IPS-20b (cell line): ENCODE results near the gene ACKR3.

Source experiments
- H3K27ac ChIP-seq: one replicate; pipeline ENCODE4 v1.5.1; 2013; ENCODE audit warnings: low read length
- H3K27me3 ChIP-seq: 2 replicates; pipeline ENCODE4 v1.6.1; 2013; ENCODE audit warnings: mild to moderate bottlenecking, low read length, inconsistent platforms; ENCODE audit not compliant: insufficient read depth
- H3K36me3 ChIP-seq: 2 replicates; pipeline ENCODE4 v1.6.1; 2013; ENCODE audit warnings: low read depth, mild to moderate bottlenecking, inconsistent platforms, low read length, moderate library complexity; ENCODE audit not compliant: insufficient read depth
- H3K4me1 ChIP-seq: 2 replicates; pipeline ENCODE4 v1.6.1; 2013; ENCODE audit warnings: mild to moderate bottlenecking, control low read depth, inconsistent platforms, low read length, moderate library complexity; ENCODE audit not compliant: insufficient read depth
- H3K4me3 ChIP-seq: 2 replicates; pipeline ENCODE4 v1.5.1; 2013; ENCODE audit warnings: mild to moderate bottlenecking, low read length, inconsistent platforms
- H3K9ac ChIP-seq: 2 replicates; pipeline ENCODE4 v1.6.1; 2013; ENCODE audit warnings: low read depth, mild to moderate bottlenecking, inconsistent platforms, low read length, moderate library complexity
- H3K9me3 ChIP-seq: 2 replicates; pipeline ENCODE4 v1.6.1; 2013; ENCODE audit warnings: mild to moderate bottlenecking, low read depth, low read length, inconsistent platforms; ENCODE audit not compliant: insufficient read depth

Gene ACKR3

GRCh38 chr2:236550701-236551465, 18.7 kb upstream of the ACKR3 start:
- H3K27me3 ChIP-seq = no peaks in the 10 kb centered on the region
- no peak overlapping the region for H3K27ac ChIP-seq
- peaks cover 17% of the 10 kb centered on the region; the same call in 1 of the 2 replicates for H3K4me1 ChIP-seq
- no peak overlapping the region for H3K4me3 ChIP-seq
- H3K9ac ChIP-seq = no peak overlapping the region
- H3K36me3 ChIP-seq = no peaks in the 10 kb centered on the region
- no peaks in the 10 kb centered on the region for H3K9me3 ChIP-seq

GRCh38 chr2:236551471-236552211, 18.0 kb upstream of the ACKR3 start:
- no peak overlapping the region for H3K4me3 ChIP-seq
- H3K9ac ChIP-seq = no peak overlapping the region
- no peaks in the 10 kb centered on the region for H3K27me3 ChIP-seq
- no peak overlapping the region for H3K27ac ChIP-seq
- H3K9me3 ChIP-seq = no peaks in the 10 kb centered on the region
- peaks cover 17% of the 10 kb centered on the region; the same call in 1 of the 2 replicates for H3K4me1 ChIP-seq
- H3K36me3 ChIP-seq = no peaks in the 10 kb centered on the region

- Histone ChIP-seq H3K36me3 (no peaks in the 10 kb centered on the region), H3K9me3 (no peaks in the 10 kb centered on the region), H3K27ac (no peak overlapping the region), H3K4me1 (peaks cover 17% of the 10 kb centered on the region; the same call in 1 of the 2 replicates), H3K27me3 (no peaks in the 10 kb centered on the region), H3K4me3 (no peak overlapping the region), H3K9ac (no peak overlapping the region)
Measured at GRCh38 chr2:236552212-236552542, 17.4 kb upstream of the ACKR3 start.

- peaks cover 17% of the 10 kb centered on the region; the same call in 1 of the 2 replicates for H3K4me1 ChIP-seq
- no peaks in the 10 kb centered on the region for H3K27me3 ChIP-seq
Measured at GRCh38 chr2:236552581-236553363, 16.9 kb upstream of the ACKR3 start.

GRCh38 chr2:236553522-236553921, 16.1 kb upstream of the ACKR3 start:
- H3K4me1 ChIP-seq = peaks cover 17% of the 10 kb centered on the region; the same call in 1 of the 2 replicates
- H3K27ac ChIP-seq = no peak overlapping the region
- no peak overlapping the region for H3K9ac ChIP-seq
- H3K9me3 ChIP-seq = no peaks in the 10 kb centered on the region
- no peaks in the 10 kb centered on the region for H3K36me3 ChIP-seq
- no peak overlapping the region for H3K4me3 ChIP-seq
- H3K27me3 ChIP-seq = no peaks in the 10 kb centered on the region

More at GRCh38 chr2:236552581-236553363, 16.9 kb upstream of the ACKR3 start:
- Histone ChIP-seq H3K4me3 (no peak overlapping the region), H3K27ac (no peak overlapping the region), H3K9me3 (no peaks in the 10 kb centered on the region), H3K36me3 (no peaks in the 10 kb centered on the region), H3K9ac (no peak overlapping the region)

- Histone ChIP-seq H3K9me3 (no peaks in the 10 kb centered on the region), H3K4me3 (no peak overlapping the region), H3K4me1 (peaks cover 17% of the 10 kb centered on the region; the same call in 1 of the 2 replicates), H3K36me3 (no peaks in the 10 kb centered on the region), H3K9ac (no peak overlapping the region), H3K27ac (no peak overlapping the region), H3K27me3 (no peaks in the 10 kb centered on the region)
Measured at GRCh38 chr2:236554629-236555282, 14.9 kb upstream of the ACKR3 start.

- no peak overlapping the region for H3K4me3 ChIP-seq
- H3K36me3 ChIP-seq = no peaks in the 10 kb centered on the region
- H3K9ac ChIP-seq = no peak overlapping the region
- H3K9me3 ChIP-seq = no peaks in the 10 kb centered on the region
- H3K27ac ChIP-seq = no peak overlapping the region
- H3K27me3 ChIP-seq = no peaks in the 10 kb centered on the region
- peaks cover 17% of the 10 kb centered on the region; the same call in 1 of the 2 replicates for H3K4me1 ChIP-seq
Measured at GRCh38 chr2:236555481-236555880, 14.1 kb upstream of the ACKR3 start.

- H3K4me3 ChIP-seq = no peak overlapping the region
- no peak overlapping the region for H3K9ac ChIP-seq
- no peaks in the 10 kb centered on the region for H3K9me3 ChIP-seq
- H3K36me3 ChIP-seq = no peaks in the 10 kb centered on the region
- H3K27ac ChIP-seq = no peak overlapping the region
- no peaks in the 10 kb centered on the region for H3K27me3 ChIP-seq
- peaks cover 3% of the 10 kb centered on the region; the same call in 1 of the 2 replicates for H3K4me1 ChIP-seq
Measured at GRCh38 chr2:236557306-236558030, 12.2 kb upstream of the ACKR3 start.

- Histone ChIP-seq H3K4me3 (no peak overlapping the region), H3K36me3 (no peaks in the 10 kb centered on the region), H3K9ac (no peak overlapping the region), H3K27ac (no peak overlapping the region), H3K4me1 (no peaks in the 10 kb centered on the region), H3K9me3 (no peaks in the 10 kb centered on the region), H3K27me3 (no peaks in the 10 kb centered on the region)
Measured at GRCh38 chr2:236558036-236558435, 11.6 kb upstream of the ACKR3 start.

GRCh38 chr2:236558993-236559978, 10.3 kb upstream of the ACKR3 start:
- Histone ChIP-seq H3K27me3 (no peaks in the 10 kb centered on the region), H3K4me3 (no peak overlapping the region), H3K9ac (no peak overlapping the region), H3K27ac (no peak overlapping the region), H3K9me3 (no peaks in the 10 kb centered on the region), H3K4me1 (no peaks in the 10 kb centered on the region), H3K36me3 (no peaks in the 10 kb centered on the region)
